Gastroesophageal sphincter (tissue), 4 donors: ENCODE measurements around the gene TSPAN14. TPM values are rescaled to one million over a fixed set of nuclear protein-coding genes. Genes with fewer than 3 reads are reported as not detected.

ENCODE experiments used
- ATAC-seq: fragments of 150-250 bp; one replicate; pipeline ENCODE4 v1.9.1; 2016; ENCODE audit warnings: mild to moderate bottlenecking, moderate library complexity
- H3K27ac ChIP-seq, 4 donors: fragments of 200-600 bp; sonication (generic) in 3 of 4; 1 replicate in 3 of 4; 2 replicates in 1 of 4; pipeline ENCODE4 v1.5.1; 2016 to 2019
- H3K27me3 ChIP-seq: fragments of 200-600 bp; sonication (generic); one replicate; pipeline ENCODE4 v1.5.1; 2019
- H3K36me3 ChIP-seq, 2 donors: fragments of 200-600 bp; sonication (generic); one replicate each; pipeline ENCODE4 v1.5.1; 2019; ENCODE audit warnings: control low read depth in 1 of 2
- H3K4me1 ChIP-seq, 3 donors: fragments of 200-600 bp; sonication (generic); 1 replicate in 2 of 3; 2 replicates in 1 of 3; pipeline ENCODE4 v1.5.1; 2016 to 2019; ENCODE audit warnings: control low read depth in 2 of 3
- H3K4me3 ChIP-seq, 2 donors: fragments of 200-600 bp; sonication (generic); one replicate each; pipeline ENCODE4 v1.5.1; 2019; ENCODE audit warnings: mild to moderate bottlenecking in 1 of 2, moderate library complexity in 1 of 2
- H3K9me3 ChIP-seq, 3 donors: fragments of 200-600 bp; sonication (generic); one replicate each; pipeline ENCODE4 v1.5.1; 2017 to 2019; ENCODE audit warnings: control low read depth in 2 of 3
- CTCF ChIP-seq, 4 experiments: fragments of 200-600 bp in 2 of 4; fragments of 450-650 bp in 2 of 4; sonication (generic) in 1 of 4; IDR thresholded peaks; one replicate each; pipeline ENCODE4 v1.5.1; 2017 to 2019; ENCODE audit warnings: antibody characterized with exemption in 4 of 4, mild to moderate bottlenecking in 2 of 4, moderate library complexity in 2 of 4
- EP300 ChIP-seq: sonication (generic); formaldehyde crosslinking; IDR thresholded peaks from one replicate; pipeline ENCODE4 v1.6.1; 2017; ENCODE audit warnings: antibody characterized with exemption, mild to moderate bottlenecking
- POLR2A ChIP-seq, 2 donors: fragments of 450-650 bp; IDR thresholded peaks; one replicate each; pipeline ENCODE4 v1.6.1; 2017; ENCODE audit warnings: antibody characterized with exemption in 2 of 2, mild to moderate bottlenecking in 2 of 2, moderate library complexity in 1 of 2
- POLR2AphosphoS5 ChIP-seq: sonication (generic); formaldehyde crosslinking; IDR thresholded peaks from one replicate; pipeline ENCODE4 v1.6.1; 2017; ENCODE audit warnings: antibody characterized with exemption
- WGBS, 2 donors: methylation state at CpG; one replicate each; pipeline ENCODE4 v1.1.5; 2018; ENCODE audit warnings: low coverage in 1 of 2; 5-methylcytosine and 5-hydroxymethylcytosine counted together
- total RNA-seq, 4 donors: library from RNA; depleted of rRNA; stranded (reverse); fragments of >200 nt; gene quantifications; one replicate each; pipeline ENCODE4 v1.1.0, GENCODE V29; 2016

TSPAN14 gene
- total RNA-seq, 4 donors from 2014 or later, result 23.3 to 52.4 (median 37.1) TPM

DNA sequence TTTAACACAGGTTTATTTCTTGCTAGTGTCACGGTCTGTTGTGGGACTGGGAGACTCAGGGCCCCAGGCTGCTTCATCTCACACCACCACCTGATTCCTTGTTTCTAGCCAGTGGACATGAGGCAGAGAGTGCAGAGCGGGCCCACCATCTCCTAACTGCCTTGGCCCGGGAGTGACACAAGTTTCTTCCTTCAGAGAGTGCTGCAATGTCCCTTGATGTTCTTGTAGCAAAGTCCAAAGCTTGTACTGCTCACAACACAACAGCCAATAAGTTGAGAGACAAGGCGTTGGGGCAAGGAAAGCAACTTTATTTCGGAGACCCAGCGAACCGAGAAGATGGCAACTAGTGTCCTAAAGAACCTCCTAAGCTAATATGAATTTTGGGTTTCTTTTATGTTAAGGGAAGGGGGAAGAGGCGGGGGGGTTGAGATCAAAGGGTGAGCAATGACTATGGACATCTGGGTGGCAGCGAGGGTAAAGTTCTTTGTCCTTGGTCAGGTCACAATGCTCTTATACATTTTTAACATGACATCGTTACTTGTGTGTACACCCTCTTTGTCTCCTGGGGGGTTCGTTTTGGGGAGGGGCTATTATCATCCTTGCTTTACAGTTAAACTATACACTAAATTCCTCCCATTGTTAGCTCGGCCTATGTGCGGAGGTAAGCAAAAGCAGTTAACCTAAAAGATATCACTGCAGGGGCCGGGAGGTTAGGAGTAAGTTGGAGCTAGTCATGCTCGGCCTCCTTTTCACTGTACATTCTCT, 115.2 kb downstream of the TSPAN14 start:
- 75 to 90% methylated on average over 5 to 11 of the region's 15 CpGs for WGBS, 2 donors
- no peak for ATAC-seq
- H3K4me1 ChIP-seq, result no peaks in the 10 kb centered on the region
- H3K9me3 ChIP-seq, result no peaks in the 10 kb centered on the region
- H3K4me3 ChIP-seq, result no peak overlapping the region
- no peaks in the 10 kb centered on the region for H3K36me3 ChIP-seq
- H3K27me3 ChIP-seq, result peaks cover 8% of the 10 kb centered on the region
- H3K27ac ChIP-seq, result no peak overlapping the region
- TF ChIP-seq POLR2AphosphoS5 (no peak), CTCF (IDR thresholded peaks at IDR 0.05) (no peak), EP300 (no peak), POLR2A (IDR thresholded peaks at IDR 0.05) (no peak)

GRCh38 chr10:80571352-80571751, 117.2 kb downstream of the TSPAN14 start:
- Histone ChIP-seq H3K36me3 (no peaks in the 10 kb centered on the region), H3K27me3 (peaks cover 4% of the 10 kb centered on the region), H3K27ac (no peak overlapping the region), H3K9me3 (peaks cover 0 to under 1% (median 0%) of the 10 kb centered on the region in 3 donors), H3K4me3 (no peak overlapping the region), H3K4me1 (no peaks in the 10 kb centered on the region)
- no peak for ATAC-seq
- 93 to 95% methylated on average over 8 to 9 of the region's 9 CpGs for WGBS, 2 donors
- TF ChIP-seq CTCF (IDR thresholded peaks at IDR 0.05) (no peak), EP300 (no peak), POLR2A (IDR thresholded peaks at IDR 0.05) (no peak), POLR2AphosphoS5 (no peak)

DNA sequence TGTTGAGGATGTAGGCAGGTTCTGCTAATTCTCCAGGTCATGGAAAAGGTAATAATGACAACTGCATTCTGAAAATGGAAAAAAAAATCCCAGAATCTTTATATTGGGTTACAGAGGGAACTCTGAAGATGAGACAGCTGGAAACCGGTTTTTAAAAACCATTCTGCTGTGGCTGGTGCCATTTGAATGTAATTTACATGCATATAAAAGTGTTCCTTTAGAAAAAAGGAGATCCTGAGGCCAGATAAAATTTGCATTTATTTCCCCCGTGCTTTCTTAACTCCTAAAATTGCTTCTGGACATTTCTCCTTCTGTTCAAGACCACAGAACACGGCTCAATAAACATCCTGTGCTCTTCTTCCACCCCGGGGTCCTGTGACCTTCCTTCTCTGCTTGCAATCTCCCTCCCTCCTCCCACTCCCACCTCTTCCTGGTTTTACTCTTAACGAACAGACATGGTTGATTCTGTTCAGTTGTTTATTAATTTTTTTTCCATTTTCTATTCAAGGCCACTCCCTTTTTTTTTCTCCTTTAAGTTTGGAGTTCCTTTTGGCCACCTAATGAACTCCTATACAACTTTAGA, 125.2 kb downstream of the TSPAN14 start:
- no peaks in the 10 kb centered on the region for H3K27me3 ChIP-seq
- ATAC-seq, result no peak
- no peak overlapping the region for H3K4me3 ChIP-seq
- no peaks in the 10 kb centered on the region for H3K4me1 ChIP-seq
- 24 to 25% methylated on average over 5 of the region's 5 CpGs for WGBS, 2 donors
- no peaks in the 10 kb centered on the region for H3K36me3 ChIP-seq
- TF ChIP-seq POLR2A (IDR thresholded peaks at IDR 0.05), result no peak
- peaks cover 0 to 19% (median 0%) of the 10 kb centered on the region in 3 donors for H3K9me3 ChIP-seq
- H3K27ac ChIP-seq, result no peak overlapping the region

DNA sequence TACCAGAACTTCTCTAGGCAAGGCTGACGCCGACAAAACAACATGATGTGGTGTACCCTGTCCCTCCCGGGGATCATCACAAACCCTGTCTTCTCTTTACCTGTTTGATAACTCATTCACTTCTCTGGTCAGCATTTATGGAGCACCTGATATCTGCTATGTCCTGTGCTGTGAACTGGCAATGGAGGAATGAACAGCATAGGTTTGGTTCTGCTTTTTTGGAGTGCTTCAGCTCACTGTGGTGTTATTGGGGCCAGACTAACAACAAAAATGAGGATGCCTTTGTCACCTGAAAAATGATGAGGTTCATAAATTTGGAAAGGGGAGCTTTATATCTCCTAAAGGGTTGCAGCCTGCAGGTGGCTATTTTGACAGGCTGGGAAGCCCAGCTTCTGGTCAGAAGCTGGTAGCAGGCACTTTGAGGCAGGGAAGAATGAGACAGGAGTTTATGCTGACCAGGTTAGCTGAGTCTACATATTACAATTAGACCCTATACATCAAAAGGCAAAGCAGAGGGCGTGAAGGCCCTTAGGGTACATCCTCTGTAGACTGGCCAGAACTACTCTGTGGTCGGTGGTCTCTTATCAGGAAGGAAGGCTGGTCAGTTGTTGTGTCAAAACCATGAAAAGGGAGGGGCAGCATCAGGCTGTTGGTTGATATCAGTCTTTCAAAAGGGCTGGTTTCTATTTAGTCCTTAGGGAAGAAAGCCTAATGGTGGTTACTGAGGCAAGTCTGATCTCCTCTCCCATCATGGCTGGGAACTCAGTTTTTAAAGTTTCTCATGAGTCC, 125.9 kb downstream of the TSPAN14 start:
- Histone ChIP-seq H3K36me3 (no peaks in the 10 kb centered on the region), H3K27me3 (no peaks in the 10 kb centered on the region), H3K4me1 (no peaks in the 10 kb centered on the region), H3K4me3 (no peak overlapping the region), H3K9me3 (peaks cover 0 to 19% (median 0%) of the 10 kb centered on the region in 3 donors), H3K27ac (no peak overlapping the region)
- ATAC-seq, result no peak
- WGBS, 2 donors, result 68 to 71% methylated on average over 5 of the region's 5 CpGs
- no peak for TF ChIP-seq EP300
- no peak for TF ChIP-seq CTCF (IDR thresholded peaks at IDR 0.05)
- no peak for TF ChIP-seq POLR2AphosphoS5
- TF ChIP-seq POLR2A (IDR thresholded peaks at IDR 0.05), result no peak

DNA sequence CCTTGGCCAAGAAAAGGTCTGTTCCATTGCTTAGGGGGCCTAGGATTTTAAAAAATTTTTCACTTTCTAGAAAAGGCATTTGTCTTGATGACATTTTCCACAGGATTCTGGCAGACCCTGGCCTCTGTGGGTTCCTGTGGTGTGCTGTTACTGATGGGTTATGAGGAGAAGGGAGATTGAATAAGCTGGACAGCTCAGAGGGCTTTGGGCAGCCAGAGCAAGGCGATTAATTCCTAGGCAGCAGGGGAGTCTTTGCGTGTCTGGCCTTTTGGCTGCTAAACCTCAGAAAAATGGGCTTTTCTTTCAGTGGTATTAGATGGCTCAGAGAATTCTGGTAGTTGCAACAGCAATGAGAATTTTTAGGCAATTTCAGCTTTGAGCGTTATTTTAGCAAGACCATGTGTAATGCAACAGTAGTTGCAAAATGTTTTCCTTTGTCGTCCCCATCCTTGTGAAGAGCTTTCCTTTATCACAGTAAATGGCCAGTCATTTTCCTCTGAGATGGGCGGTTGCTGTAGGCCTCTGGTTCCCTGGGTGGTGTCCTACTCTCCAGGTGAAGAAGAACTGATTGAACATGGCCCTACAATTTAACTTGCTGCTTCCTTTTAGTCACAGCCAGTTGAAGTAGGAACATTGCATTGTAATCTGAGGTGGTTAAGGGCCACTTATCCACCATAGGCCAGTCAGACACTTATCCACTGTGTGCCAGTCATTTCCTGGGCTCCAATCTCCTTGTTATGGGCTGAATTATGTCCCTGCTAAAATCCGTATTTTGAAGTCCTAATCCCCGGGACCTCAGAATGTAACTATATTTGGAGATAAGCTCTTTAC, 126.7 kb downstream of the TSPAN14 start:
- peaks cover 3% of the 10 kb centered on the region for H3K27me3 ChIP-seq
- H3K4me3 ChIP-seq, result no peak overlapping the region
- ATAC-seq, result no peak
- no peak overlapping the region for H3K27ac ChIP-seq
- TF ChIP-seq POLR2A (IDR thresholded peaks at IDR 0.05) (no peak), CTCF (IDR thresholded peaks at IDR 0.05) (no peak), EP300 (no peak), POLR2AphosphoS5 (no peak)
- H3K9me3 ChIP-seq, result peaks cover 0 to 19% (median 0%) of the 10 kb centered on the region in 3 donors
- no peaks in the 10 kb centered on the region for H3K36me3 ChIP-seq
- WGBS, 2 donors, result 76 to 98% methylated on average over 4 to 6 of the region's 7 CpGs
- H3K4me1 ChIP-seq, result no peaks in the 10 kb centered on the region
